ENCODE results near the gene NOC2L.

NOC2L gene

GRCh38 chr1:974293-974640, 15.2 kb upstream of the NOC2L start:
- no peak for DNase-seq

GRCh38 chr1:973459-974292, 14.6 kb upstream of the NOC2L start:
- no peak for DNase-seq

- no peak for DNase-seq
These were observed 13.8 kb upstream of the NOC2L start for GRCh38 chr1:972726-973458.

DNA sequence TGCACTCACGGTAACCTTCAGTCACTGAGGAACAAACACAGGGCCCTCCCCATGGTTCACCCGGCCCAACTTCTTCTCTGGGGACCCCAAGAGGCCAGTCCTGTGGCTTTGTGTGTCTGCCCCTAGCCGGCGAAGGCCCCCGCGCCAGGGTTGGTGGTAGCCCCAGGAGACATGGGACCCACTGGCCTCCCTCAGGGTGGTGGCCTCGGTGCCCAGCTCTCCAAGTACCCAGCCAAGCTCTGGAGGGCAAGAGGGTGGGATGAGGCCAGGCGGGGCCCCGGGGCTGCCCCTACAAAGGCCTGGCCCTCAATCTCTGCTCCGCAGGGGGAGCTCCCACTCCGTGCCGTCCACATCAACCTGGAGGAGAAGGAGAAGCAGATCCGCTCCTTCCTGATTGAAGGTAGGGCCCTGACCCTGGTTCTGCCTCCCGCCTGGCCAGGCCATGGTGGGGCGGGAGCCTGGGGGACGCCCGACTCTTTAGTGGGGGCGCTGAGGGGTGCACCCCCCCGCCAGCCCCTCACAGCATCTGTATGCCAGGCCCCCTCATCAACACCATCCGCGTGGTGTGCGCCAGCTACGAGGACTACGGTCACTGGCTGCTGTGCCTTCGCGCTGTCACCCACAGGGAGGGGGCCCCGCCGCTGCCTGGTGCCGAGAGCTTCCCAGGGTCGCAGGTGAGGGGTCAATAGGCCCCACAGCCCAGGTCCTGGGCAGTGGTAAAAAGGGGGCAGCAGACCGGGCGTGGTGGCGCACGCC, 12.9 kb upstream of the NOC2L start:
- no peak for DNase-seq

DNA sequence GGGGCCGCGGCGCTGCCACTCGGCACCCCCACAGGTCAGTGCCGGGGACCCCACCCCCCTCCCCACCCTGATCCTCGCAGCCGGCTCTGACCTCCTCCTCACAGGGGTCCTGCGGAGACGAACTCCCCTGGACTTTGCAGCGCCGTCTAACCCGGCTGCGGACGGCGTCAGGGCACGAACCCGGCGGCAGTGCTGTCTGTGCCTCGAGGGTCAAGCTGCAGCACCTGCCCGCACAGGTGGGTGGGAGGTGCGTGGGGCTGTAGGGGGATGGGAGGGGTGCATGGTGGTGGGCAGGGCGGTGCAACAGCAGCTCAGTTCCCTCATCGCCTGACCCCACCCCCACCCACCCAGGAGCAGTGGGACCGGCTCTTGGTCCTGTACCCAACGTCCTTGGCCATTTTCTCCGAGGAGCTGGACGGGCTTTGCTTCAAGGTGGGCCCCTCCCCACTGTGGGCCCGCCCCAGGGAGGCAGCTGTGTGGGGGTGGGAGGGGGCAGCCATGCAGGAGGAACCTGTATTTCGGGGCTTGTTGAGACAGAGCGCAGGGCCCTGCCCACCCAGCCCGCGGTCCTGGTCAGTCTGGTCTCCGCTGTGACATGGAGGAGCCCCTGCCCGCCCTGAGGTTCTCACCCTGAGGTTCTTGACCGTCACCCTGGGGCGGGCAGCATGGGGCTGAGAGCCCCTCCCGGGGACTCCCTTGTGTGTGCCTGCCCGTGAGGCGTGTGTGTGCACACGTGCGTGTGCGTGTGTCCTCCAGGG, 12.1 kb upstream of the NOC2L start:
- no peak for DNase-seq

- DNase-seq, result no peak
These were observed 11.4 kb upstream of the NOC2L start for GRCh38 chr1:970242-970972.

GRCh38 chr1:969260-969855, 10.3 kb upstream of the NOC2L start:
- no peak for DNase-seq

DNA sequence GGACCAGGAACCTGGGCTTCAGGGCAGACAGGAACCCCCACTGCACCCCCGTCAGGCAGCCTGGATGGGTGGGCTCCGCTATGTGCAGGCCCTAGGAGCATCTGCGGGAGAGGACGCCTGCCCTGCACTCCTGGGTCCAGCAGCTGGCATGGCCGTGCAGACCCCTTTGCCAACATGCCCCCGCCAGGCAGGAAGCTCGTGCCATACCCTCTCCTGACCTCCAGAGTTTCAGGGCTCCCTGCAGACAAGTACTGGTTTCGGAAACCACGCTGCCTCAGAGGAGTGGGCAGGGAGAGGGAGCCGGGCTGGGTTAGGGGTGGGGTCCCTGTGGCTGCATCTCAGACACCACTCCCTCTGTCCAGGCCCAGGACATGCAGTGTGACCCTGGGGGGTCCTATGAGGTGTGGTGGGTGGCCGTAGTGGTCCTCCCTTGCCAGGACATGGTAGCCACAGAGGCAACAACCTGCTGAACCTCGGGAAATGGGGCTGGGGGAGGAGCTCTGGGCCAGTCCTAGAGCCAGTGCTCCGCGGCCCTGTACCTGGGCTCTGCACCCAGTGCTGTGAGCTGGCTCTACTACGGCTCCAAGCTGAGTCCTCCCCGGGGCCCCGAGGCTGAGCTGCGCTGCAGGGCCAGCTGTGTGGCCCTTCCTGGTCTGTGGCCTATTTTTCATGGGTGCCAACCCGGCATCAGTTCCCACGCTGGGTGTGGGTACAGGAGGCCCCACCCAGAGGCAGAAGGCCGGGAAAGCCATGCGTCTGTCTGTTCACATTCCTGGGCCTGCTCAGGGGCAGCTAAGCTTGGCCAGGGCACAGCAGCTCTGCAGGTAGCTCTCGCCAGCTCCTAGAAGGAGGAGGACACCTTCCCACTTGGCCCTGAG, 8.6 kb upstream of the NOC2L start:
- no peak for DNase-seq

- no peak for DNase-seq
These were observed 7.7 kb upstream of the NOC2L start for GRCh38 chr1:966704-967300.

DNA sequence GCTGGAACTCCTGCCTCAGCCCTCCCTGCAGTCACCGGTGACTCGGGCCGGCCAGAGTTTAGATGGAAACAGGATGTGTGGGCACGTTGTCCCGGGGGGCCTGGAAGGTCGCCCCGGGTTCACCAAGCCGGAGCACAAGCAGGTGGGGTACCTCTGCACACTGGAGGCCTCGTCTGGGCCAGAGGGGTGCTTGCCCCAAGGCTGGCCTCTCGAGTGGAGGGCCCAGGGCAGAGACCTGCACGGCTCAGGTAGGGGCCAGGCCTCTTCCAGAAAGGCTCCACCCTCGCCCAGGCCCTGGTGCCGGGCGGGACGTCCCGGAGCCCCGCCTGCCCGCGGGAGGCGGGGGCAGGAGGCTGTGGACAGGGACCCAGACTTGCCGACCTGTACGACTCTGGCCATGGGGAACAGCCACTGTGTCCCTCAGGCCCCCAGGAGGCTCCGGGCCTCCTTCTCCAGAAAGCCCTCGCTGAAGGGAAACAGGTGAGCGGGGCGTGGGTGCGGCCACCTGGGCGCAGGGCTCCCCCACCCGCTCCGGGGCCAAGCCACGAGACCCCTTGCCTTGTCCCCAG, 7.2 kb upstream of the NOC2L start, which contains the start of gene PLEKHN1:
Gene PLEKHN1 (plus strand): TSS at position 348 of the 569 bp plus-strand sequence. CDS start 50 bp downstream, at position 398.
- no peak for DNase-seq

DNA sequence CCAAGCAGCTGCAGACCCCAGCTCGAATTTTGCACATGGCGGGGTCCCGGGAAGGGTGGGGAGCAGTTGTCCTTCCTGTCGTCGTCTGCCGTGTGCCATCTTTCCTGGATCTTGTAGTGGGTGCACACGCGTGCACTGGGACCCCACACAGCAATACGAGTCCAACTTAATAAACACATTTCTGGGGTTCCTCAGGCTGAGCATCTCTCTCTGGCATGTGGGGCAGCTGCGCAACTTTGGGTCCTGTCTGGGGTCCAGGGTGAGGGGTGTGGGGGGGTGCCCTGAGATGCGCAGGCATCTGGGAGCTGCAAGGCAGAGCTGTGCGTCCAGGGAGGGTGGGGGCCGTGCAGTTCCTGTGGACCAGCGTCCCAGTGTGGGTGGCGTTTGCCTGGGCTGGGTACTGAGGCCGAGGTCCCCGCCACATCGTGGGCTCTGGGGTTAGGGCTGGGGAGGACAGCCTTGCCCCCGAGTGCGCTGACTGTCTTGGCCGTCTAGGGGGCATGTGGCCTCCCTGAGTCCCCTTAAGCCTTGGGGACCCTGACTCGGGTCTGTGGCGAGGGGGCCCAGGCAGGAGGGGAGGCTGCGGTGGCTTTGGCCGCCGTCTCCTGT, 6.6 kb upstream of the NOC2L start:
- no peak for DNase-seq

DNA sequence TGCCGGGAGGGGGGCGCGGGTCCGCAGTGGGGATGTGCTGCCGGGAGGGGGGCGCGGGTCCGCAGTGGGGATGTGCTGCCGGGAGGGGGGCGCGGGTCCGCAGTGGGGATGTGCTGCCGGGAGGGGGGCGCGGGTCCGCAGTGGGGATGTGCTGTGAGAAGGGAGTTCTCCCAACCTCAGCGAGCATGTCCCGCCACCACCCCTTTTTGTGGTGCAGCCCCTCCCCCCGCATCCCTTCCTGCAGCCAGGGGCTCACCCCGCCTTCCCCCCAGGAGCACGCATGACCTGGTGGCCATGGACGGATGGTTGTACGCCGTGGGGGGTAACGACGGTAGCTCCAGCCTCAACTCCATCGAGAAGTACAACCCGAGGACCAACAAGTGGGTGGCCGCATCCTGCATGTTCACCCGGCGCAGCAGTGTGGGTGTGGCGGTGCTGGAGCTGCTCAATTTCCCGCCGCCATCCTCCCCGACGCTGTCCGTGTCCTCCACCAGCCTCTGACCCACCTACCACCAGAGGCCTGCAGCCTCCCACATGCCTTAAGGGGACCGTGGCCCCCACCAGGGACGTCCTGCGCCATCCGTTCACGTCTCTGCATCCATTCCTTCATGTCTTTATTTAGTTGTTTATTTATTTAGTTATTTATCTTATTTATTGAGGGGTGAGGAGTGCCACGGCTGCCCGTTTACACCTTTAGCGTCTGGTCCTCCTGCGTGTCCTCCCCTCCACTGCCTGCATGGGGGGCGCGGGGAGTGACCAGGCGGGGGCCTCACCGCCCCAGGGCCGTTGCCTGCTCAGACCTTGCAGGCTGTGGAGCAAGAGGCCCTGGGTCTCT, 5.9 kb upstream of the NOC2L start:
- no peak for DNase-seq

- no peak for DNase-seq
These were observed 4.9 kb upstream of the NOC2L start for GRCh38 chr1:963746-964525.

- DNase-seq, result no peak
These were observed 4.2 kb upstream of the NOC2L start for GRCh38 chr1:963301-963651.

GRCh38 chr1:962381-963300, 3.6 kb upstream of the NOC2L start:
- no peak for DNase-seq

- no peak for DNase-seq
These were observed 2.1 kb upstream of the NOC2L start for GRCh38 chr1:961132-961669.

Data from SHP77 treated with DMSO at 0.1 percent for 48 hours (cell line).